Measurements from ENCODE around the gene NTN1.
"Not testable (repeated sequence)": the region's sequence is repeated elsewhere in the genome, so short reads cannot be mapped to it uniquely, and the experiment has no call there.

NTN1 gene

GRCh38 chr17:9098242-9098825 is 77.0 kb downstream of the NTN1 start:
- Histone ChIP-seq H2BK12ac (ENCODE audit: low read length) (no peak overlapping the region), H3K4me3 (ENCODE audit: low read depth, low read length) (no peak overlapping the region), H3K4me2 (ENCODE audit: low read length) (no peak overlapping the region), H2AFZ (ENCODE audit: insufficient read depth, low read length, poor library complexity) (no peak overlapping the region), H3K23ac (ENCODE audit: low read length) (no peak overlapping the region), H3K4ac (ENCODE audit: low read depth, low read length) (no peak overlapping the region), H2BK120ac (ENCODE audit: insufficient read depth, low read length, poor library complexity) (no peak overlapping the region), H4K12ac (ENCODE audit: low read depth, low read length) (no peak overlapping the region), H2AK5ac (ENCODE audit: low read length) (no peak overlapping the region), H3K27me3 (ENCODE audit: insufficient read depth, low read length) (no peaks in the 10 kb centered on the region), H3K79me2 (ENCODE audit: control insufficient read depth, insufficient read depth, low read length, poor library complexity) (no peaks in the 10 kb centered on the region), H3K9me3 (ENCODE audit: insufficient read depth, low read depth, low read length) (no peaks in the 10 kb centered on the region), H3K36me3 (ENCODE audit: control insufficient read depth in 1 of 2, insufficient read depth in 2 of 2, low read length in 2 of 2) (no peaks in the 10 kb centered on the region), H3K4me1 (ENCODE audit: control insufficient read depth in 1 of 2, insufficient read depth in 2 of 2, low read length in 2 of 2) (no peaks in the 10 kb centered on the region), H4K8ac (ENCODE audit: low read depth, low read length) (no peak overlapping the region), H3K79me1 (ENCODE audit: low read length) (no peaks in the 10 kb centered on the region), H2BK5ac (ENCODE audit: low read depth, low read length, poor library complexity) (no peak overlapping the region), H3K27ac (ENCODE audit: low read depth, low read length) (no peak overlapping the region), H3K14ac (ENCODE audit: low read length) (no peak overlapping the region), H4K91ac (ENCODE audit: low read depth, low read length) (no peak overlapping the region), H3K9ac (ENCODE audit: low read length) (no peak overlapping the region), H3K18ac (ENCODE audit: low read length) (no peak overlapping the region)
- 100% methylated on average over 2 of the region's 6 CpGs for WGBS (ENCODE audit: extremely low coverage, insufficient coverage, insufficient read length)
- no peak for DNase-seq

GRCh38 chr17:9101356-9101755 is 80.0 kb downstream of the NTN1 start:
- H2BK120ac ChIP-seq (ENCODE audit: insufficient read depth, low read length, poor library complexity), result no peak overlapping the region
- whole genome bisulfite sequencing (ENCODE audit: extremely low coverage, insufficient coverage, insufficient read length), result no CpG with 5 or more reads among the region's 1 CpG

GRCh38 chr17:9103193-9103592 is 81.9 kb downstream of the NTN1 start:
- H3K4me1 ChIP-seq (ENCODE audit: control insufficient read depth in 1 of 2, insufficient read depth in 2 of 2, low read length in 2 of 2); H2BK12ac ChIP-seq (ENCODE audit: low read length); H3K4me3 ChIP-seq (ENCODE audit: low read depth, low read length); H2BK5ac ChIP-seq (ENCODE audit: low read depth, low read length, poor library complexity); H3K23ac ChIP-seq (ENCODE audit: low read length); H3K14ac ChIP-seq (ENCODE audit: low read length); H3K79me1 ChIP-seq (ENCODE audit: low read length); H4K12ac ChIP-seq (ENCODE audit: low read depth, low read length); H4K8ac ChIP-seq (ENCODE audit: low read depth, low read length); H3K18ac ChIP-seq (ENCODE audit: low read length); H3K79me2 ChIP-seq (ENCODE audit: control insufficient read depth, insufficient read depth, low read length, poor library complexity); H3K36me3 ChIP-seq (ENCODE audit: control insufficient read depth in 1 of 2, insufficient read depth in 2 of 2, low read length in 2 of 2); H3K4ac ChIP-seq (ENCODE audit: low read depth, low read length); H3K9me3 ChIP-seq (ENCODE audit: insufficient read depth, low read depth, low read length); H3K4me2 ChIP-seq (ENCODE audit: low read length); DNase-seq; H4K91ac ChIP-seq (ENCODE audit: low read depth, low read length); H2AK5ac ChIP-seq (ENCODE audit: low read length); H3K27me3 ChIP-seq (ENCODE audit: insufficient read depth, low read length); H2BK120ac ChIP-seq (ENCODE audit: insufficient read depth, low read length, poor library complexity); H3K27ac ChIP-seq (ENCODE audit: low read depth, low read length); H3K9ac ChIP-seq (ENCODE audit: low read length); H2AFZ ChIP-seq (ENCODE audit: insufficient read depth, low read length, poor library complexity): not testable (repeated sequence)
- no CpG with 5 or more reads among the region's 3 CpGs for WGBS (ENCODE audit: extremely low coverage, insufficient coverage, insufficient read length)

More at GRCh38 chr17:9101356-9101755, 80.0 kb downstream of the NTN1 start:
- no peak overlapping the region for H3K4me2 ChIP-seq (ENCODE audit: low read length)
- H3K23ac ChIP-seq (ENCODE audit: low read length), result no peak overlapping the region
- H3K14ac ChIP-seq (ENCODE audit: low read length), result no peak overlapping the region
- no peak overlapping the region for H4K91ac ChIP-seq (ENCODE audit: low read depth, low read length)
- H2BK12ac ChIP-seq (ENCODE audit: low read length), result no peak overlapping the region
- H3K9ac ChIP-seq (ENCODE audit: low read length), result no peak overlapping the region
- H4K12ac ChIP-seq (ENCODE audit: low read depth, low read length), result no peak overlapping the region
- no peak overlapping the region for H3K18ac ChIP-seq (ENCODE audit: low read length)
- DNase-seq, result no peak
- no peak overlapping the region for H2AFZ ChIP-seq (ENCODE audit: insufficient read depth, low read length, poor library complexity)
- H3K79me1 ChIP-seq (ENCODE audit: low read length), result no peaks in the 10 kb centered on the region
- H4K8ac ChIP-seq (ENCODE audit: low read depth, low read length), result no peak overlapping the region
- H3K36me3 ChIP-seq (ENCODE audit: control insufficient read depth in 1 of 2, insufficient read depth in 2 of 2, low read length in 2 of 2), result no peaks in the 10 kb centered on the region
- no peaks in the 10 kb centered on the region for H3K27me3 ChIP-seq (ENCODE audit: insufficient read depth, low read length)
- no peak overlapping the region for H2BK5ac ChIP-seq (ENCODE audit: low read depth, low read length, poor library complexity)
- no peak overlapping the region for H3K4ac ChIP-seq (ENCODE audit: low read depth, low read length)
- no peaks in the 10 kb centered on the region for H3K79me2 ChIP-seq (ENCODE audit: control insufficient read depth, insufficient read depth, low read length, poor library complexity)
- H3K27ac ChIP-seq (ENCODE audit: low read depth, low read length), result no peak overlapping the region
- H3K4me1 ChIP-seq (ENCODE audit: control insufficient read depth in 1 of 2, insufficient read depth in 2 of 2, low read length in 2 of 2), result no peaks in the 10 kb centered on the region
- no peaks in the 10 kb centered on the region for H3K9me3 ChIP-seq (ENCODE audit: insufficient read depth, low read depth, low read length)
- no peak overlapping the region for H3K4me3 ChIP-seq (ENCODE audit: low read depth, low read length)
- H2AK5ac ChIP-seq (ENCODE audit: low read length), result no peak overlapping the region

- no peaks in the 10 kb centered on the region for H3K79me1 ChIP-seq (ENCODE audit: low read length)
- no peaks in the 10 kb centered on the region for H3K36me3 ChIP-seq (ENCODE audit: control insufficient read depth in 1 of 2, insufficient read depth in 2 of 2, low read length in 2 of 2)
- no peaks in the 10 kb centered on the region for H3K9me3 ChIP-seq (ENCODE audit: insufficient read depth, low read depth, low read length)
- no peaks in the 10 kb centered on the region for H3K27me3 ChIP-seq (ENCODE audit: insufficient read depth, low read length)
- no peak overlapping the region for H2BK120ac ChIP-seq (ENCODE audit: insufficient read depth, low read length, poor library complexity)
- no peak overlapping the region for H3K4me2 ChIP-seq (ENCODE audit: low read length)
- no peak overlapping the region for H3K14ac ChIP-seq (ENCODE audit: low read length)
- no peak overlapping the region for H3K27ac ChIP-seq (ENCODE audit: low read depth, low read length)
- H2AFZ ChIP-seq (ENCODE audit: insufficient read depth, low read length, poor library complexity), result no peak overlapping the region
- no peak overlapping the region for H2BK5ac ChIP-seq (ENCODE audit: low read depth, low read length, poor library complexity)
- no peak overlapping the region for H3K9ac ChIP-seq (ENCODE audit: low read length)
- no peaks in the 10 kb centered on the region for H3K79me2 ChIP-seq (ENCODE audit: control insufficient read depth, insufficient read depth, low read length, poor library complexity)
- no peak overlapping the region for H3K4ac ChIP-seq (ENCODE audit: low read depth, low read length)
- no peak overlapping the region for H3K23ac ChIP-seq (ENCODE audit: low read length)
- H4K91ac ChIP-seq (ENCODE audit: low read depth, low read length), result no peak overlapping the region
- H4K8ac ChIP-seq (ENCODE audit: low read depth, low read length), result no peak overlapping the region
- H3K4me3 ChIP-seq (ENCODE audit: low read depth, low read length), result no peak overlapping the region
- DNase-seq, result no peak
- H3K18ac ChIP-seq (ENCODE audit: low read length), result no peak overlapping the region
- no peak overlapping the region for H2BK12ac ChIP-seq (ENCODE audit: low read length)
- no peak overlapping the region for H4K12ac ChIP-seq (ENCODE audit: low read depth, low read length)
- no CpG with 5 or more reads among the region's 18 CpGs for WGBS (ENCODE audit: extremely low coverage, insufficient coverage, insufficient read length)
- no peak overlapping the region for H2AK5ac ChIP-seq (ENCODE audit: low read length)
- no peaks in the 10 kb centered on the region for H3K4me1 ChIP-seq (ENCODE audit: control insufficient read depth in 1 of 2, insufficient read depth in 2 of 2, low read length in 2 of 2)
Observed at GRCh38 chr17:9104370-9105041, 83.2 kb downstream of the NTN1 start.
